Measurements from ENCODE around the gene ZNF277.

The ZNF277 gene

GRCh38 chr7:112189691-112190090 lies 16.8 kb upstream of the ZNF277 start:
- no peak for TF ChIP-seq CTCF (IDR thresholded peaks at IDR 0.05; ENCODE audit: low read depth, low read length)
- no peak overlapping the region for H3K4me3 ChIP-seq (replicated peaks in 1 of 2; ENCODE audit: low read depth in 2 of 2, low read length in 2 of 2)
- no peak for DNase-seq (ENCODE audit: low read depth in 2 of 2)

- DNase-seq (ENCODE audit: low read depth in 2 of 2), result no peak
- no peak overlapping the region for H3K4me3 ChIP-seq (replicated peaks in 1 of 2; ENCODE audit: low read depth in 2 of 2, low read length in 2 of 2)
- TF ChIP-seq CTCF (IDR thresholded peaks at IDR 0.05; ENCODE audit: low read depth, low read length), result no peak
These were observed 16.4 kb upstream of the ZNF277 start for GRCh38 chr7:112190120-112190519.

GRCh38 chr7:112192236-112193154 lies 14.0 kb upstream of the ZNF277 start:
- no peak overlapping the region for H3K4me3 ChIP-seq (replicated peaks in 1 of 2; ENCODE audit: low read depth in 2 of 2, low read length in 2 of 2)
- DNase-seq (ENCODE audit: low read depth in 2 of 2), result peak; percentile 38 to 87
- no peak for TF ChIP-seq CTCF (IDR thresholded peaks at IDR 0.05; ENCODE audit: low read depth, low read length)

GRCh38 chr7:112193915-112194502 lies 12.5 kb upstream of the ZNF277 start:
- no peak for DNase-seq (ENCODE audit: low read depth in 2 of 2)
- TF ChIP-seq CTCF (IDR thresholded peaks at IDR 0.05; ENCODE audit: low read depth, low read length), result no peak
- no peak overlapping the region for H3K4me3 ChIP-seq (replicated peaks in 1 of 2; ENCODE audit: low read depth in 2 of 2, low read length in 2 of 2)

GRCh38 chr7:112195717-112196116 lies 10.8 kb upstream of the ZNF277 start:
- DNase-seq (ENCODE audit: low read depth in 2 of 2), result peak in 1 of 2 donors; percentile 18
- no peak for TF ChIP-seq CTCF (IDR thresholded peaks at IDR 0.05; ENCODE audit: low read depth, low read length)
- no peak overlapping the region for H3K4me3 ChIP-seq (replicated peaks in 1 of 2; ENCODE audit: low read depth in 2 of 2, low read length in 2 of 2)

GRCh38 chr7:112197322-112197721 lies 9.2 kb upstream of the ZNF277 start:
- DNase-seq (ENCODE audit: low read depth in 2 of 2), result no peak
- no peak for TF ChIP-seq CTCF (IDR thresholded peaks at IDR 0.05; ENCODE audit: low read depth, low read length)

More at GRCh38 chr7:112197322-112197721, 9.2 kb upstream of the ZNF277 start:
- no peak overlapping the region for H3K4me3 ChIP-seq (replicated peaks in 1 of 2; ENCODE audit: low read depth in 2 of 2, low read length in 2 of 2)

Measured in cardiac fibroblast (primary cell).